Islet of Langerhans (tissue), 1 donor: ENCODE results near the gene CMIP.

Experiments
- FAIRE-seq: peaks from one replicate; lab custom pipeline; 2011; peaks lifted over from hg19 to GRCh38; lab: Jason Lieb, UNC

Gene CMIP

GRCh38 chr16:81664153-81664552, 219.5 kb downstream of the CMIP start:
- no peak for FAIRE-seq

- FAIRE-seq, result no peak
Observed at GRCh38 chr16:81665588-81665987, 221.0 kb downstream of the CMIP start.

- no peak for FAIRE-seq
Observed at GRCh38 chr16:81666113-81666512, 221.5 kb downstream of the CMIP start.

- FAIRE-seq, result no peak
Observed at GRCh38 chr16:81668243-81669097, 223.9 kb downstream of the CMIP start.

- no peak for FAIRE-seq
Observed at GRCh38 chr16:81669473-81670350, 225.1 kb downstream of the CMIP start.

- no peak for FAIRE-seq
Observed at GRCh38 chr16:81671738-81672597, 227.4 kb downstream of the CMIP start.

GRCh38 chr16:81673432-81673831, 228.8 kb downstream of the CMIP start:
- no peak for FAIRE-seq

- no peak for FAIRE-seq
Observed at GRCh38 chr16:81675662-81676061, 231.1 kb downstream of the CMIP start.

GRCh38 chr16:81676066-81676882, 231.7 kb downstream of the CMIP start:
- FAIRE-seq, result no peak

GRCh38 chr16:81676883-81677737, 232.5 kb downstream of the CMIP start:
- FAIRE-seq, result no peak

- FAIRE-seq, result no peak
Observed at GRCh38 chr16:81678326-81679095, 233.9 kb downstream of the CMIP start.

GRCh38 chr16:81679721-81680430, 235.3 kb downstream of the CMIP start:
- no peak for FAIRE-seq

GRCh38 chr16:81680444-81681275, 236.1 kb downstream of the CMIP start:
- no peak for FAIRE-seq

GRCh38 chr16:81681311-81681710, 236.7 kb downstream of the CMIP start:
- no peak for FAIRE-seq

GRCh38 chr16:81684242-81684837, 239.7 kb downstream of the CMIP start:
- no peak for FAIRE-seq

- no peak for FAIRE-seq
Observed at GRCh38 chr16:81684901-81685300, 240.3 kb downstream of the CMIP start.

- no peak for FAIRE-seq
Observed at GRCh38 chr16:81686391-81687130, 242.0 kb downstream of the CMIP start.
